Epithelial cell of proximal tubule (primary cell): ENCODE measurements around the gene ECT2L. TPM values are rescaled to one million over a fixed set of nuclear protein-coding genes. Genes with fewer than 3 reads are reported as not detected.

Source experiments
- DNase-seq: peaks from one replicate; pipeline ENCODE4 v3.0.0-alpha.2; 2011; ENCODE audit warnings: low read depth
- H3K4me3 ChIP-seq: 2 replicates; pipeline ENCODE4 v1.5.1; 2011; ENCODE audit warnings: low read depth, mild to moderate bottlenecking, low read length
- total RNA-seq: library from RNA; depleted of rRNA; stranded (reverse); fragments of >200 nt; gene quantifications from 2 replicates; pipeline ENCODE4 v1.2.3, GENCODE V29; 2015
- TF ChIP-seq, protein P1 (sequence below): conservative IDR thresholded peaks from 2 replicates; pipeline ENCODE4 v1.5.1; 2012; ENCODE audit warnings: low read depth, mild to moderate bottlenecking, low read length

Gene ECT2L
- total RNA-seq, 1 donor from 2014 or later = not detected

DNA sequence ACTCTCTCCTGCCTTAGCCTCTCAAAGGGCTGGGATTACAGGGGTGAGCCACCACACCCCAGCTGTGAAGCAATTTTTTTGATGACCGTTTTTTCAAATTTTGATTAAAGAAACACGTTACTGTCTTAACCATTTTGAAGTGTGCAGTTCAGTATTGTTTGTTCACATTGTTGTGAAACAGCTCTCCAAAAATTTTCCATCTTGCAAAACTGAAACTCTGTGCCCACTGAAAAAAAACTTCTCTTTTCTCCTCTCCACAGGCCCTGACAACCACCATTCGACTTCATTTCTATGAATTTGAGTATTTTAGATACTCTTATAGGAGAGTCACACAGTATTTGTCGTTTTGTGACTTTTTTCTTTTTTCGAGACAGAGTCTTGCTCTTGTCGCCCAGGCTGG lies 53.9 kb downstream of the ECT2L start:
- TF ChIP-seq, protein P1, sequence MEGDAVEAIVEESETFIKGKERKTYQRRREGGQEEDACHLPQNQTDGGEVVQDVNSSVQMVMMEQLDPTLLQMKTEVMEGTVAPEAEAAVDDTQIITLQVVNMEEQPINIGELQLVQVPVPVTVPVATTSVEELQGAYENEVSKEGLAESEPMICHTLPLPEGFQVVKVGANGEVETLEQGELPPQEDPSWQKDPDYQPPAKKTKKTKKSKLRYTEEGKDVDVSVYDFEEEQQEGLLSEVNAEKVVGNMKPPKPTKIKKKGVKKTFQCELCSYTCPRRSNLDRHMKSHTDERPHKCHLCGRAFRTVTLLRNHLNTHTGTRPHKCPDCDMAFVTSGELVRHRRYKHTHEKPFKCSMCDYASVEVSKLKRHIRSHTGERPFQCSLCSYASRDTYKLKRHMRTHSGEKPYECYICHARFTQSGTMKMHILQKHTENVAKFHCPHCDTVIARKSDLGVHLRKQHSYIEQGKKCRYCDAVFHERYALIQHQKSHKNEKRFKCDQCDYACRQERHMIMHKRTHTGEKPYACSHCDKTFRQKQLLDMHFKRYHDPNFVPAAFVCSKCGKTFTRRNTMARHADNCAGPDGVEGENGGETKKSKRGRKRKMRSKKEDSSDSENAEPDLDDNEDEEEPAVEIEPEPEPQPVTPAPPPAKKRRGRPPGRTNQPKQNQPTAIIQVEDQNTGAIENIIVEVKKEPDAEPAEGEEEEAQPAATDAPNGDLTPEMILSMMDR = no peak
- no peak for DNase-seq
- no peak overlapping the region for H3K4me3 ChIP-seq

- TF ChIP-seq, protein P1 = no peak
- DNase-seq = no peak
- no peak overlapping the region for H3K4me3 ChIP-seq
These were observed 60.8 kb downstream of the ECT2L start for GRCh38 chr6:138856654-138857053.

DNA sequence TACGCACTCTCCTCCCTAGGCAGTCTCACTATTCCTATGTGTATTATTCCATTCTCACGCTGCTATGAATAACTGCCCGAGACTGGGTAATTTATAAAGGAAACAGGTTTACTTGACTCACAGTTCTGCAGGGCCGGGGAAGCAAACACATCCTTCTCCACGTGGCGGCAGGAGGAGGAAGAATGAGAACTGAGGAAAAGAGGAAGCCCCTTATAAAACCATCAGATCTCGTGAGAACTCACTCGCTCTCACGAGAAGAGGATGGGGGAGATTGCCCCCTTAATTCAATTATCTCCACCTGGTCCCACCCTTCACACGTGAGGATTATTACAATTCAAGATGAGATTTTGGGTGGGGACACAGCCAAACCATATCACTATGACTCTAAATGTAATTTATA lies 61.9 kb downstream of the ECT2L start:
- DNase-seq = no peak
- TF ChIP-seq, protein P1 = no peak
- H3K4me3 ChIP-seq = no peak overlapping the region

DNA sequence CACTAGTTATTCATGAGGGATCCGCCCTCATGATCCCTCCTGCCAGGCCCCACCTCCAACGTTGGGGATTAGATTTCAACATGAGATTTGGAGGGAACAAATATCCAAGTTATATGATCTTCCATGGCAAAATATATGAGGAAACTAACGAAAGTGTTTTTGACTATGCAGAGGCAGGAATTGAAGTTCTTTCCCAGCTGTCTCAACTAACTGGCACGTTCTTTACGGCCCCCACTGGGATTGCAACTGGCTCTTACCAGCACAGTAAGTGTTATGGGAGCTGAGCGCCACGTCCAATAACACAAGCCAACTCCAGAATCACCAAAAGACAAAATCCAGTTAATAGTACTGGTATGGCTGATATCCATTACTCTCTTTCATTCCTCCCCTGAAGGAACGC lies 66.6 kb downstream of the ECT2L start:
- no peak for DNase-seq
- TF ChIP-seq, protein P1 = no peak
- no peak overlapping the region for H3K4me3 ChIP-seq

DNA sequence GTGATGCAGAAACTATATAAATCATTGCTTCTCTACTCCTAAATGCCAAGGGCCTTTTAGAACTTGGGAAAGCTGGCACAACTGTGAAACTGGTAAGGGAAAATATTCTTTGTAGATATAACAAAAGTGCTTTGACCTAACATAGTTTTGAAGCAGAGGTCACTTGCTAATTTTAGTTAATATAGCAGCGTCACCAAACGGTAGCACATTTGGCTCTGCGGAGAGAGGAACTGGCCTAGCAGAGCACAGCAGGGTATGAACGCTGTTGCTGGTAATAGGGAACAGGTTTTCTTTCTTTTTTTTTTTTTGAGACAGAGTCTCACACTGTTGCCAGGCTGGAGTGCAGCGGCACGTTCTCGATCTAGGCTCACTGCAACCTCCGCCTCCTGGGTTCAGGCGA lies 67.4 kb downstream of the ECT2L start:
- H3K4me3 ChIP-seq = no peak overlapping the region
- no peak for DNase-seq
- TF ChIP-seq, protein P1 = no peak

GRCh38 chr6:138864343-138864890 lies 68.5 kb downstream of the ECT2L start:
- TF ChIP-seq, protein P1 = no peak
- no peak for DNase-seq
- H3K4me3 ChIP-seq = no peak overlapping the region

DNA sequence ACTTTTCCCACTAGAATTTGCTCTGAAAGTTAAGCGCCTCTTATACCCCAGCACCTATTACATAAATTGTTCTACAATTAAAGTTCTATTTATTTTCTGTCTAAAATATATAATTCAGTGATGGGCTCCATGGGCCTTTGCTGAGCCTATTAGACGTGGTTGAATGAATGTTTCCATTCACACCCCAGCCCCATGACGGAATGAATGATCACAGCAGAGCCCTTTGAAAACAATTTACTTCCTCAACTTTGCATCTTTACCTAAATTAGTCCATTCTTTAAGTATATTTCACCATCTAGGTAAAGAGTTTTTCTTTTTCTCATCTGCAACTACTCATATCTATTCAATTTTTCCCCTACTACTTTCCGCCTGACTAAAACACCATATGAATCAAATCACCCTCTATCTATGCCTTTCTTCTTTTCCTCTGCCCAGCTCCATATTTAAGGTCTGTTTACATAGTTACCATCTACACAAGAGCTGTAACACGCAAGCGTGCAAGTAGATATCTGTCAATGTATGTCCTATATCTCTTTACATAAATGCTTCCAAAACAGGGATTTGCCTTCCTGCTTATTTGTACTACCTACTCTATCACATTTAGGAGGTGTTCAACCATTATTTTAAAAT lies 69.7 kb downstream of the ECT2L start:
- H3K4me3 ChIP-seq = no peak overlapping the region
- DNase-seq = no peak
- TF ChIP-seq, protein P1 = no peak
